Measurements from ENCODE around the gene MVB12B.

MVB12B gene

GRCh38 chr9:126442636-126443035 lies 116.0 kb downstream of the MVB12B start:
- H3K27ac ChIP-seq: no peak overlapping the region
- no peak for TF ChIP-seq CTCF (conservative IDR thresholded peaks at IDR 0.05)

GRCh38 chr9:126443144-126443543 lies 116.5 kb downstream of the MVB12B start:
- H3K27ac ChIP-seq: no peak overlapping the region
- no peak for TF ChIP-seq CTCF (conservative IDR thresholded peaks at IDR 0.05)

- TF ChIP-seq CTCF (conservative IDR thresholded peaks at IDR 0.05): no peak
- no peak overlapping the region for H3K27ac ChIP-seq
These were observed 121.5 kb downstream of the MVB12B start for GRCh38 chr9:126448136-126448535.

GRCh38 chr9:126448865-126449577 lies 122.4 kb downstream of the MVB12B start:
- no peak overlapping the region for H3K27ac ChIP-seq
- TF ChIP-seq CTCF (conservative IDR thresholded peaks at IDR 0.05): no peak

- TF ChIP-seq CTCF (conservative IDR thresholded peaks at IDR 0.05): no peak
- no peak overlapping the region for H3K27ac ChIP-seq
These were observed 123.4 kb downstream of the MVB12B start for GRCh38 chr9:126449725-126450667.

- no peak overlapping the region for H3K27ac ChIP-seq
- TF ChIP-seq CTCF (conservative IDR thresholded peaks at IDR 0.05): no peak
These were observed 124.1 kb downstream of the MVB12B start for GRCh38 chr9:126450668-126451205.

GRCh38 chr9:126451316-126451885 lies 124.8 kb downstream of the MVB12B start:
- TF ChIP-seq CTCF (conservative IDR thresholded peaks at IDR 0.05): no peak
- H3K27ac ChIP-seq: no peak overlapping the region
